HUES6 (cell line): Measurements from ENCODE around the gene TEX38.

Experiments
- H3K27ac ChIP-seq: 2 replicates; pipeline ENCODE4 v1.7.0; 2013; ENCODE audit warnings: low read depth, mild to moderate bottlenecking, low read length, inconsistent platforms
- H3K27me3 ChIP-seq: 2 replicates; pipeline ENCODE4 v1.6.1; 2013; ENCODE audit warnings: low read length; ENCODE audit not compliant: control insufficient read depth, insufficient read depth
- H3K36me3 ChIP-seq: 2 replicates; pipeline ENCODE4 v1.6.1; 2013; ENCODE audit warnings: low read length; ENCODE audit not compliant: control insufficient read depth, insufficient read depth
- H3K4me1 ChIP-seq: 2 replicates; pipeline ENCODE4 v1.6.1; 2013; ENCODE audit warnings: low read length; ENCODE audit not compliant: control insufficient read depth, insufficient read depth
- H3K4me3 ChIP-seq: 2 replicates; pipeline ENCODE4 v1.5.1; 2013; ENCODE audit warnings: low read depth, low read length
- H3K9ac ChIP-seq: one replicate; pipeline ENCODE4 v1.6.1; 2013; ENCODE audit warnings: mild to moderate bottlenecking, low read length
- H3K9me3 ChIP-seq: 2 replicates; pipeline ENCODE4 v1.6.1; 2013; ENCODE audit warnings: low read depth, low read length; ENCODE audit not compliant: control insufficient read depth, insufficient read depth

Gene TEX38

DNA sequence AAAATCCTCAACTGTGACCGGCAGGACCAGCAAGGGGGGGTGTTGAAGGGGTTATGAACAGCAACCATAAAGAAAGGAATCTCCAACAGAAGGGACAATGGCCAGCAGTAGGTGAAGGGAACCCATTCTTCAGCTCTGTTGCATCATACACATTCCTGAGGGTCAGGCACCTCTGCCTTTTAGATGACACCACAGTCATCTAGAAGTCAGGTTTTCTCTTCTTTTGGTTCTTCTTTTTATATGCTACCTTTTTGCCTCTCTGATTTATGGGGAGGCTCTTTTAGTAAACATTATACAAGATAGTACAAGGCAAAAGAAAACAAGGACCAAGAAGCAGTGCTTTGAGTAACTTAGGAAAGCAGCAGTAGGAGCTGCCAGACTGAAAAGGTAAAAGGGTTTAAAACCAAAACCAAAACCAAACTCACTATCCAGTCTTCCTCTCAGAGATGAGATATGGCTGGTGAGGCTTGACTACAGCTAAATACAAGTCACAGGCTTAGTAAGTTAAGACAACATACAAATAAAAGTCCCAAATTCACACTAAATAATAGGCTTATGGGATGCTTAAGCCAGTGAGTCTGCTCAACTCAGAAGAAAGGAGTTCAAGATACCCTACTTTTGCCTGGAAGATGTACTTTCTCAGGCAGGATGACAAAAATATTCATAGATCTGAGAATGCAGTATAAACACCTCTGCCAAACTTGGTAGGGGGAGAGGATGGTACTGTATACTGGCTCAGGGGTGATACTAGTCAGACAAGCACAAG, 4.1 kb downstream of the TEX38 start:
- H3K9ac ChIP-seq, result no peak overlapping the region
- H3K4me1 ChIP-seq, result peaks cover 18% of the 10 kb centered on the region
- no peak overlapping the region for H3K27ac ChIP-seq

DNA sequence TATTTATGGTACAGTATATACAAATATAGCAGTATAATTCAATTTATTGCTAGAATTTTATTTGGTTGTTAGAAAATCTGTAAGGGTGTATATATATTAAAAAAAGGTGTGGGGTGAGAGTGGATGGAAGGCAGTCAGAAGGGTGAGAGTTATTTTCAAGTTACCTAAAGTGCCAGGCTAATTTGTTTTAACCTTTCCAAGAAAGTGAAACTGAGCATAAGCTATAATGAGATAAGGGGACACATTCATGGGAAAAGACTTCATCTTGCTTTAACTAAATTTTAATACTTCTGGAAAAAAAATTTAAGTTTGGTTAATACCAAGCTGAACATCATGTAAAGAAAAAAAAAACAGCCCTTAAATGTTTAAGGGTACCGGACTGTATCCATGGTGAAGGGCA, 4.9 kb downstream of the TEX38 start:
- Histone ChIP-seq H3K27ac (no peak overlapping the region), H3K36me3 (peaks cover 48% of the 10 kb centered on the region), H3K27me3 (no peaks in the 10 kb centered on the region), H3K9me3 (no peaks in the 10 kb centered on the region), H3K9ac (no peak overlapping the region), H3K4me1 (peaks cover 18% of the 10 kb centered on the region), H3K4me3 (no peak overlapping the region)

More for the DNA sequence above, 4.1 kb downstream of the TEX38 start:
- no peaks in the 10 kb centered on the region for H3K9me3 ChIP-seq
- H3K27me3 ChIP-seq, result no peaks in the 10 kb centered on the region
- peaks cover 40% of the 10 kb centered on the region for H3K36me3 ChIP-seq
- H3K4me3 ChIP-seq, result no peak overlapping the region

DNA sequence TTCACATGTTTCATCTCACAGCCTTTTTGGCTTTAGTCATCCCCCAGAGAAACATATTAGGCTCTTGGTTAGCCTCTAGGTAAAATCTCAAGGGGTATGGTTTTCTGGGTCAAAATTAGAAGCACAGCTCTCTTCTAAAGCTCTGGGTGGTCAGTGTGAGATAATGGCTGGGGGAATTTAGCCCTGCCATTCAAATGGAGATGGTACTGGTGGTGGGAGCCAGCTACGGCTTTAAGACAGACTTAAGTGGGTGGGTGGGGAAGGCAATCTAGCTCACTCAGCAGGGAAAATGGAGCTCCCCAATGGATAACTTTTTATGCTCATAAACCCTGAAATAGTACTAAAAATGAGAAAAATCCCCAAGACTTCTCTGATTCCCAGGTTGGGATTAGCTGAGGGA, 5.7 kb downstream of the TEX38 start:
- Histone ChIP-seq H3K36me3 (peaks cover 56% of the 10 kb centered on the region), H3K4me1 (peaks cover 18% of the 10 kb centered on the region), H3K4me3 (no peak overlapping the region), H3K9me3 (no peaks in the 10 kb centered on the region), H3K27me3 (no peaks in the 10 kb centered on the region), H3K9ac (no peak overlapping the region), H3K27ac (no peak overlapping the region)

DNA sequence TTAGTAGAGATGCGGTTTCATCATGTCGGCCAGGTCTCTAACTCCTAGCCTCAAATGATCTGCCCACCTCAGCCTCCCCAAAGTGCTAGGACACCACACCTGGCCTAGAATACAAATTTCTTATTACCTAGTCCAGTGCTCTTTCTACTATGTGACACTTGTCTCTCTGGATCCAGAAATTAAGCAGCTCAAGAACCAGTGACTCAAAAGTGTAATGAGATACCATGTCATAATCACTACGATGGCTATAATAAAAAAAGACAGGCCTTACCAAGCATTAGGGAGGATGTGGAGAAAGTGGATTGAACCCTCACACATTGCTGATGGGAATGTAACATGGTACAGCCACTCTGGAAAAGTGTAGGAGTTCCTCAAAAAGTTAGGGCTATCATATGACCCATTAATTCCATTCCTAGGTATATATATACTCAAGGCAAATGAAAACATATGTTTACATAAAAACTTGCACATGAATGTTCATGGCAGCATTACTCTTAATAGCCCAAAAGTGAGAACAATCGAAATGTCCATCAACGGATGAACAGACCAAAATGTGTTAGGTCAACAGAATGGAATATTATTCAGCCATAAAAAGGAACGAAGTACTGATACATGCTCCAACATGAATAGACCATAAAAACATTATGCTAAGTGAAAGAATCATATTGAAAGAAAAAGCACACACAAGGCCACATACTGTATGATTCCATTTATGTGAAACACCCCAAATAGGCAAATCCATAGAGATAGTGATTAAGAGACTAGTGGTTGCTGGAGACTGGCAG, 8.3 kb downstream of the TEX38 start:
- Histone ChIP-seq H3K9ac (no peak overlapping the region), H3K27ac (no peak overlapping the region), H3K36me3 (peaks cover 83% of the 10 kb centered on the region), H3K9me3 (no peaks in the 10 kb centered on the region), H3K4me3 (no peak overlapping the region), H3K27me3 (no peaks in the 10 kb centered on the region), H3K4me1 (peaks cover 18% of the 10 kb centered on the region)

DNA sequence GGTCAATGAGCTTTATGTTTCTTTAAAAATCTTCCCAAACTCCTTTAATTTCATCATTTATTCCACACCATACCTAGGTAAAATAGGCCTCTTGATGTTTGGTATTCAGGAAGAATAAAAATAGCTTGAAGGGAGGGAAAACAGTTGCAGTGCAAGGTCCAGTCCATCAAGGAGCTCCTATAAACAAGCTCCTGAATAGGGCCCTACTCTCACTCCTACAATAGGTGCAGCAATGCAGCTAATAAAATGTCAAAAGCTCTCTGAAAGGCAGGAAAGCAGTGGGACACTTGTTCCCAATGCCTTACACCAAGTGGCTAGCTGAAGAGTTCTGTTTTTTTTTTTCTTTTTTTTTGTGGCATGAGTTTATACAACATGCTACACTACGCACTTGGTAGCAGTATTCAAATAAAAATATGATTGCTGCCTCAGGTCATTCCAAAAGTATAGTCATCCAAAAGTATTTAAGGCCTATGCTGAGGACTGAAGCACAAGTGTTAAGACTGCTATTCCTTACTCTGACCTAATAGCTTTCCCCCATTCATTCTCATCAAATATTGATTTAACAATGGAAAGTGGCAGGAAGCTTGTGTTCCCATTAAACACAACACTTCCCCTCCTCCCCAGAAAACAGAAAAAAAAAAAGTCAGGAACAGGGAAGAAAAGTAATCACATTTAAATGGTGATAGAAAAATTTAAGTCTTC, 9.8 kb downstream of the TEX38 start:
- no peak overlapping the region for H3K27ac ChIP-seq
- no peak overlapping the region for H3K9ac ChIP-seq
- H3K4me3 ChIP-seq, result no peak overlapping the region
- peaks cover 10% of the 10 kb centered on the region for H3K4me1 ChIP-seq
- H3K36me3 ChIP-seq, result peaks cover 89% of the 10 kb centered on the region
- H3K27me3 ChIP-seq, result no peaks in the 10 kb centered on the region
- H3K9me3 ChIP-seq, result no peaks in the 10 kb centered on the region

DNA sequence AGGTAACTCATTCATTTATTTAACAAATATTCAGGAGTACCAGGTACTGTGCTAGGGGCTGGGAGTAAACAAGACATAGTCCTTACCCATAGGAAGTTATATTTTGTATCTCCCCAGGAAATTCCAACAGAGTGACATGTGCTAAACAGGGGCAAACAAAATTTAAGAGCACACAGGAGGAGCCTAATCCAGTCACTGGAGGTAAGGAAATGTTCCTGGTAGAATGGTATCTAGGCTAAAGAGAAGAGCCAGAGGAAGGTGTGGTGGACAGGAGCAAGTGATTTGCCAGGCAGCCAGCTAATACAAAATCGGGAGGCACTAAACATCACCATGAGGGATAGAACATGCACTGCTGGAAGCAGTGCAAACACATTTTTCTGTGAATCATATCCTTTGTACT, 10.4 kb downstream of the TEX38 start:
- Histone ChIP-seq H3K27ac (no peak overlapping the region), H3K36me3 (peaks cover 91% of the 10 kb centered on the region), H3K4me1 (peaks cover 9% of the 10 kb centered on the region)

DNA sequence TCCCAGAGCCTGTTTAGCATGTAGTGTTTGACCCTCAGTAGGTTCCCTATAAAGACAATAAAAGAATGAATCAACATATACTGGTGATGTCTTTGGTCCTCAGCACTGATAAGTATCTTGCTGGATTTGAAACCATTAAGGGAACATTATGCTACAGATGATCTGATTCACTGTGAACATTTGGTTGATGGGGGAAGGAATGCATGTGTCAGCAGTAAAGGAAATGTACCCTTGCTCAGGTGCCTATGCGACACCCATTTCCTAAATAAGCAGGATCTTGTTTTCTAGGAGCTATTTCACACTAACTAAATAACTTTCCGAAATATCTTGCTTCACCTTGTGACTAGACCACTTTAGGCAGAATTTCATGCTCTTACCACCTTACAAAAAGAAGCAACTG, 13.0 kb downstream of the TEX38 start:
- Histone ChIP-seq H3K4me3 (no peak overlapping the region), H3K9ac (no peak overlapping the region), H3K4me1 (no peaks in the 10 kb centered on the region), H3K9me3 (no peaks in the 10 kb centered on the region), H3K36me3 (peaks cover 100% of the 10 kb centered on the region), H3K27ac (no peak overlapping the region), H3K27me3 (no peaks in the 10 kb centered on the region)

More for the DNA sequence above, 10.4 kb downstream of the TEX38 start:
- Histone ChIP-seq H3K27me3 (no peaks in the 10 kb centered on the region), H3K9ac (no peak overlapping the region), H3K4me3 (no peak overlapping the region), H3K9me3 (no peaks in the 10 kb centered on the region)

DNA sequence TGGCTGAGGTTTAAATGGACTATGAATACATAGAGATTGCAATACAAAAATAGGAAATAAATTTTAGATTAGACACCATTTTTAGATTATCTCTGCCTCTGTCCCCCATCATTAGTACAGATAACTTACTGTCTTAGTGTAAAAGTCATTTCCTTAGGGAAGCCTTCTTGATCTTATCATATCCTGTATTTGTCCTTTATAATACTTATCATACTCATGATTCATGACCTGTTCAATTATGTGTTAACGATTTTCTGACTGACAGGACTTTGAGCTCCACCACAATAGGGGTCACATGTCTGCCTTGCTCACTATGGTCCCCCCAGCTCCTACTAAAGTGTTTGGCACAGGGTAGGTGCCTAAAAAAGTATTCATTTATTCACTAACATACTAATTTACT, 14.6 kb downstream of the TEX38 start:
- no peak overlapping the region for H3K27ac ChIP-seq
- peaks cover 98% of the 10 kb centered on the region for H3K36me3 ChIP-seq
- no peaks in the 10 kb centered on the region for H3K27me3 ChIP-seq
- H3K9ac ChIP-seq, result no peak overlapping the region
- H3K9me3 ChIP-seq, result no peaks in the 10 kb centered on the region
- H3K4me1 ChIP-seq, result no peaks in the 10 kb centered on the region
- H3K4me3 ChIP-seq, result no peak overlapping the region

DNA sequence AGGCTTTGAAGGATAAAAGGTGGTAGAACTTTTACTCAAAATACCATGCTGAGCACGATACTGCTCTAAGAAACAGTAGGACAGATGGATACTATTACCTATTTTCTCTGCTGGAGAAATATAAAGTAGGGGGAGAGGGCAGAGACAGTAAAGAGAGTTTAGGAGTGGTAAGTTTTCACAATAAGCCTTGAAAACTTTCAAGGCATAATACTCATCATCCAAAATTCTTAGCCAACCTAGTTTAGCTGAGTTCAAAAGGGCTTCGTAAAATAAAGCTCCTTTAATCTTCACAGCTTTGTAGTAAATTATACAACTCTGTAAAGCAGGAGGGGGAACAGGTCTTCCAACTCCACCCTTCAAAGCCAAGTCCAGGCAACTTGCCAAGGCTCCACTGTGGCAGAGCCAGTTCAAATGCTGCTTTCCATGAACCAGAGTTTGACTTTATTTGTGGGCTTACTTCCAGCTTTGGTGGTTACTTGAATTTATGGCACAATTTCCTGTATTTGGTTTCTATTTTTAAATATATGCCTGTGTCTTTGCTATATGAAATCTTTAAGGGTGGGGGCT, 15.5 kb downstream of the TEX38 start:
- Histone ChIP-seq H3K4me3 (no peak overlapping the region), H3K27me3 (no peaks in the 10 kb centered on the region), H3K36me3 (peaks cover 98% of the 10 kb centered on the region), H3K4me1 (no peaks in the 10 kb centered on the region), H3K27ac (no peak overlapping the region), H3K9ac (no peak overlapping the region), H3K9me3 (no peaks in the 10 kb centered on the region)

DNA sequence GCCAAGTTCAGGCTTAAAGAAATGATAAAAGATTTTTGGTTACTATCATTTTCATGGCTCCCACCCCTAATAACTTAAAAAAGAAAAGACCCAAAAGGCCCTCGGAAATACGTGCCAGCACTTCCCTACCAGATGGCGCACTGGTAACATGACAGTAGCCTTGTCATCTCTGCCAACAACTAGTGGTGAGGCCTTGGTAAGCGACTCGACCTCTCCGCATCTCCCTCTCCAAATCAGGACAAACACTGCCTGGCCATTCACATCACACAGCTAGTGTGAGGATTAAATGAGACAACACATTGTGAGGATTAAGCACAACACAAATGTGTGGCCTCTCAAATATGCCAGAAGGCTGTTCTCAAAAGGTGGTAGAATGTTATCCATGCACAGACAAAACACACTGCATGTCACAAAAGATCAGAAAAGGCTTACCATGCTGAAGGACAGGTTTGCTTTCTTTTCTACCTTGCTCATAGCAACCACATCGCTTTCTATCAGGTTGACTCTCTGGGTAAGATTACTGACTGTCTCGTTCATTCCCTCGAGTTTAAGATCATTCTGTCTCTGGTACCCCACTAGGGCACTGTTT, 16.4 kb downstream of the TEX38 start:
- H3K36me3 ChIP-seq, result peaks cover 95% of the 10 kb centered on the region
- H3K27me3 ChIP-seq, result no peaks in the 10 kb centered on the region
- H3K4me1 ChIP-seq, result no peaks in the 10 kb centered on the region
- no peaks in the 10 kb centered on the region for H3K9me3 ChIP-seq
- no peak overlapping the region for H3K4me3 ChIP-seq
- H3K9ac ChIP-seq, result no peak overlapping the region
- no peak overlapping the region for H3K27ac ChIP-seq
